ENCODE measurements around the gene DYNLT3. TPM values are rescaled to one million over a fixed set of nuclear protein-coding genes. Genes with fewer than 3 reads are reported as not detected.

The DYNLT3 gene, protein sequence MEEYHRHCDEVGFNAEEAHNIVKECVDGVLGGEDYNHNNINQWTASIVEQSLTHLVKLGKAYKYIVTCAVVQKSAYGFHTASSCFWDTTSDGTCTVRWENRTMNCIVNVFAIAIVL
- 10 to 100 TPM; 21.0 to 22.5 TPM for total RNA-seq
- long read RNA-seq, transcript DYNLT3-201 (5 exons, 2,217 nt) = major isoform, 58 of 58 reads
- long read RNA-seq, partial matches to known transcripts = 0 of 58 reads
- long read RNA-seq, other reads (novel, unspliced or antisense) = 0 of 58 reads

- peak; percentile 100 for ATAC-seq
- DNase-seq = peak; percentile 86 to 87
- intact Hi-C loops (cut with DNase I, micrococcal nuclease) = no loop called here
Observed at GRCh38 chrX:37846934-37847732, at the start of gene DYNLT3. Gene DYNLT3 (minus strand): TSS chrX:37847571. CDS start chrX:37847510, 61 bp downstream.

- DNase-seq = no peak
- ATAC-seq = no peak
- intact Hi-C loops (cut with DNase I, micrococcal nuclease) = no loop called here
Observed at GRCh38 chrX:37896511-37896890, 49.1 kb upstream of the DYNLT3 start.

GRCh38 chrX:37895795-37896510, 48.6 kb upstream of the DYNLT3 start:
- intact Hi-C loops (cut with DNase I, micrococcal nuclease) = no loop called here
- DNase-seq = no peak

DNA sequence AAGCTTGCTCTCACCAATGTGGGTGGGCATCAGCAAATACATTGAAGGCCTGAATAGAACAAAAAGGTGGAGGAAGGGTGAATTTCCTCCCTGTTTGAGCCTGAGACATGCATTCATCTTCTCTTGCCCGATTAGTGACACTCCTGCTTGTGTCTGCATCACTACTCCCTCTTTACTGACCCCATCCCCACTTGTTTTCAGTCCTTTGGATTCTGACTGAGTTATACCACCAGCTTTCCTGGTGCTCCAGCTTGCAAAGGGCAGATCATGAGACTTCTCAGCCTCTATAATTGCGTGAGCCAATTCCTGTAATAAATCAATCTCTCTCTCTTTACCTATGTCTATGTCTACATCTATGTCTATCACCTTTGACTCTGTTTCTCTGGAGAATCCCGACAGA, 47.4 kb upstream of the DYNLT3 start:
- intact Hi-C loops (cut with DNase I, micrococcal nuclease) = no loop called here
- no peak for ATAC-seq

More at GRCh38 chrX:37895795-37896510, 48.6 kb upstream of the DYNLT3 start:
- no peak for ATAC-seq

DNA sequence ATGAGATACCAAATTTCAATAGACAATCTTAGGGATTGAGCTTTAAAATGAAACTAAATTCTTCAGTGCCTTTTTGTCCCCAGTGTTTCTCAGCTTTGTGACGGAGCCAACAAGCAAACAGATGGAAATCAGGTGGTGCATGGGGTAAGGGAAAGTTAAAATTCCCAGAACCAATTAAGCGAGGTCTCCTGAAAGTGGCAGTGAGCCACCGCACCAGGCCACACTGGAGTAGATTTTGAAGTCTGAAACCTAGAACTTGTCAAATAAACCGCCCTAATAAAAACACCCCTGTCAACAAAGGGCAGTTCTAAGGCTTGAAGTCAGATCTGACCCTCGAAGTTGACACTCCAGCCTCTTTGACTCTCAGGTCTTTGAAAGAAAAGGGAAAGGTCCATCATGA, 40.6 kb upstream of the DYNLT3 start:
- ATAC-seq (no peak), DNase-seq (no peak)
- intact Hi-C loops (cut with DNase I, micrococcal nuclease) = no loop called here

More for the DNA sequence above, 47.4 kb upstream of the DYNLT3 start:
- no peak for DNase-seq

DNA sequence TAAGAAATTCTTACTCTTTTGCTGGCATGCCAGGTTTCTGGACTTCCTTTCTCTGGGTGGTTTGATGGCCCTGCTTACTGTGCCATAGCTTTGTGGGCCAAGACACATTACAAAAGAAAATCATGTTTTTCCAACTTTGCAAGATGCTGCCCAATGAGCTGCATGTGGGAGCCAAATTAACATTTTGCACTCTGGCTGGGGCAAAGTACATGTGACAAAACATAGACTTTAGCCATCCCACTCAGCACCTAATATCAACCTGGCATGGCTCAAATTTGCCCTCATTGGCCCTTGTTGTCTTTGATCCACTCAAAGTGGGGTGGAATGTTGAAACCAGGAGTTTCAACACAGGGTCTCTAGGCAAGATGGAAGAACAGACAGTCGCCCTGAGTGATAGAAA, 40.0 kb upstream of the DYNLT3 start:
- ATAC-seq = no peak
- DNase-seq = no peak
- intact Hi-C loops (cut with DNase I, micrococcal nuclease) = no loop called here

DNA sequence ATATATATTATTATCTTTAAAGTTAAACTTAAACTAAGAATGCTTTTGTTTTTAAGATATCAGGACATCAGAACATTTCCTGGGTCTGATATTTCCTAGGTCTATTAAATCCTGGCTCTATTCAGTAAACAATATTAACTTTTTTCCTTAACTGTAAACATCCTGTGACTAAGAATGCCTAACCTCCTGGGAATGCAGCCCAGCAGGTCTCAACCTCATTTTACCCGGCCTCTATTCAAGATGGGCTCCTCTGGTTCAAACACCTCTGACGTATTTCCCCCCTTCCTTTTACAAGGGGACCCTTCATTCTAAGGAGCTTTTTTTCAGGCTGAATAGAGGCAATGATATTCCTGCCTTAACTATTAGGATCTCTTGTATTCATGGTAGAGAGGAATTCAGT, 35.8 kb upstream of the DYNLT3 start:
- intact Hi-C loops (cut with DNase I, micrococcal nuclease) = no loop called here
- ATAC-seq = no peak
- no peak for DNase-seq

- intact Hi-C loops (cut with DNase I, micrococcal nuclease) = no loop called here
- DNase-seq = no peak
- peak; percentile 55 for ATAC-seq
Observed at GRCh38 chrX:37879692-37880091, 32.3 kb upstream of the DYNLT3 start.

GRCh38 chrX:37876716-37877115, 29.3 kb upstream of the DYNLT3 start:
- DNase-seq = no peak
- intact Hi-C loops (cut with DNase I, micrococcal nuclease) = no loop called here
- no peak for ATAC-seq

- intact Hi-C loops (cut with DNase I, micrococcal nuclease) = no loop called here
Observed at GRCh38 chrX:37875675-37876074, 28.3 kb upstream of the DYNLT3 start.

GRCh38 chrX:37873220-37873619, 25.8 kb upstream of the DYNLT3 start:
- DNase-seq (no peak), ATAC-seq (no peak)
- intact Hi-C loops (cut with DNase I, micrococcal nuclease) = no loop called here

More at GRCh38 chrX:37875675-37876074, 28.3 kb upstream of the DYNLT3 start:
- ATAC-seq (no peak), DNase-seq (no peak)

GRCh38 chrX:37872303-37872655, 24.9 kb upstream of the DYNLT3 start:
- intact Hi-C loops (cut with DNase I, micrococcal nuclease) = no loop called here
- DNase-seq = no peak
- no peak for ATAC-seq

DNA sequence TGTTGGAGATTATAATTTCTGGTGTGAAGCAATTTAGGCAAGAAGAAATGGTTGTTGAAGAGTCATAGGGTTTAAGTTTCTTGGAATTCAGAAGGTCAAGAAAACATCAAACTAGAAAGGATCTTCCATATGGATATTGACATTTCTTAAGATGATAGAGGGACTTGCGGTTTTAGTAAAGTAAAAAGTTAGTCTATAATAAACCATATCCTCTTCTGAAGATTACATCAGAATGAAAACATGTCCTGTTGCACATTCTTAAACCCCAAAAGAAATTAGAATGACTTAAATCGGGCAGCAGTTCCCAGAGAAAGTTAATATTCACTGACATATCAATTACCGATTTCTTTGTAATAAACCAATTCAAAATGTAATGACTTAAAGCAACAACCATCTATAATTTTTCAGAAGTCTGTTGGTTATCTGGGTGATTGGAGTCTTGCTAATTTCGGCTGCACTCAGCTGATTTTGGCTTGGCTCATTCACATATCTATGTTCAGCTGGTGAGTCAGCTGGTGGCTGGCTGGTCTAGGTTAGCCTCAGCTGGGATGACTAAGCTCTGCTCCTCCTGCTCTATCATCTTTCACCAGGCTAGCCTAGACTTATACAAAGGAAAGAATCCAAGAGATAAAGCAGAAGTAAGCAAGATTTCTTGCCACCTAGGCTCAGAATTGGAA, 24.4 kb upstream of the DYNLT3 start:
- ATAC-seq = no peak

DNA sequence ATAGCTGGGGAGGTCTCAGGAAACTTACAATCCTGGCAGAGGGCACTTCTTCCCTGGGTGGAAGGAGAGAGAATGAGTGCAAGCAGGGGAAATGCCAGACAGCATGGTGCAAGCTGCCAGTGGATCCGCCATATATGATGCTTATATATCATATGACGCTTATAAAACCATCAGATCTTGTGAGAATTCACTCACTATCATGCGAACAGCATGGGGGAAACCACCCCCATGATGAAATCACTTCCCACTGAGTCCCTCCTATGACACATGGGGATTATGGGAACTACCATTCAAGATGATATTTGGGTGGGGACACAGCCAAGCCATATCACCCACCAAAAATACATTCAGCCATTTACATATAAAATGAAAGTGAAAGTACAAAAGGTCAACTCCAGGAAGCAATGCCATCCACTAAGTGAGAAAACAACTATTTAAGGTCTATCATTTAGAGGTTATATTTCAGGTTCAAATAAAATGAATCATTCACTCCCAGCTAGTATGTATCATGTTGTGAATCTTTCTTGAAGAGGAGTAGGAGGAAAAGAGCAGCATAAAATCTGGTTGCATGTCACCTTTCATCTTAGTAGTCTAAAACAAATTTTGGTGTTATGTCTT, 20.3 kb upstream of the DYNLT3 start:
- DNase-seq (no peak), ATAC-seq (no peak)
- intact Hi-C loops (cut with DNase I, micrococcal nuclease) = no loop called here

More for the DNA sequence above, 24.4 kb upstream of the DYNLT3 start:
- no peak for DNase-seq
- intact Hi-C loops (cut with DNase I, micrococcal nuclease) = no loop called here

GRCh38 chrX:37863728-37864127, 16.4 kb upstream of the DYNLT3 start:
- peak; percentile 71 for ATAC-seq
- DNase-seq = no peak
- intact Hi-C loops (cut with DNase I, micrococcal nuclease) = no loop called here

- intact Hi-C loops (cut with DNase I, micrococcal nuclease) = no loop called here
- no peak for DNase-seq
Observed at GRCh38 chrX:37862851-37863250, 15.5 kb upstream of the DYNLT3 start.

GRCh38 chrX:37860721-37861120, 13.3 kb upstream of the DYNLT3 start:
- intact Hi-C loops (cut with DNase I, micrococcal nuclease) = no loop called here
- ATAC-seq = no peak
- DNase-seq = no peak

More at GRCh38 chrX:37862851-37863250, 15.5 kb upstream of the DYNLT3 start:
- peak; percentile 45 for ATAC-seq

GRCh38 chrX:37854748-37855147, 7.4 kb upstream of the DYNLT3 start:
- ATAC-seq (no peak), DNase-seq (no peak)
- intact Hi-C loops (cut with DNase I, micrococcal nuclease) = no loop called here

- no peak for DNase-seq
Observed at GRCh38 chrX:37854148-37854547, 6.8 kb upstream of the DYNLT3 start.

More at GRCh38 chrX:37854148-37854547, 6.8 kb upstream of the DYNLT3 start:
- intact Hi-C loops (cut with DNase I, micrococcal nuclease) = no loop called here
- ATAC-seq = no peak
